HEK293 (cell line): ENCODE measurements around the gene NAGLU.

Experiments used
- BCL11B ChIP-seq: fragments of 450-650 bp; formaldehyde crosslinking; IDR thresholded peaks from 2 replicates; pipeline ENCODE4 v1.5.1; 2016; ENCODE audit warnings: low read depth, missing biosample characterization, missing genetic modification characterization
- GLI2 ChIP-seq: fragments of 450-650 bp; formaldehyde crosslinking; IDR thresholded peaks from 2 replicates; pipeline ENCODE4; 2017; ENCODE audit warnings: missing biosample characterization, missing genetic modification characterization, low read depth, borderline replicate concordance
- GLIS1 ChIP-seq: fragments of 450-650 bp; formaldehyde crosslinking; IDR thresholded peaks from 2 replicates; pipeline ENCODE4 v1.5.1; 2016; ENCODE audit warnings: missing biosample characterization, missing genetic modification characterization
- HIC1 ChIP-seq: fragments of 450-650 bp; formaldehyde crosslinking; IDR thresholded peaks from 2 replicates; pipeline ENCODE4 v1.5.1; 2016; ENCODE audit warnings: missing biosample characterization, missing genetic modification characterization
- PATZ1 ChIP-seq: fragments of 450-650 bp; formaldehyde crosslinking; IDR thresholded peaks from 2 replicates; pipeline ENCODE4 v1.5.1; 2016; ENCODE audit warnings: missing biosample characterization, missing genetic modification characterization
- SP3 ChIP-seq: fragments of 450-650 bp; formaldehyde crosslinking; IDR thresholded peaks from 2 replicates; pipeline ENCODE4 v1.5.1; 2016; ENCODE audit warnings: missing biosample characterization, missing genetic modification characterization
- TCF7L2 ChIP-seq: IDR thresholded peaks from 2 replicates; pipeline ENCODE4 v1.6.1; 2011; ENCODE audit warnings: low read depth, mild to moderate bottlenecking, inconsistent platforms, low read length, moderate library complexity, borderline replicate concordance
- TSHZ1 ChIP-seq: fragments of 450-650 bp; formaldehyde crosslinking; IDR thresholded peaks from 2 replicates; pipeline ENCODE4 v1.5.1; 2016; ENCODE audit warnings: missing biosample characterization, missing genetic modification characterization, borderline replicate concordance
- ZBTB48 ChIP-seq: fragments of 450-650 bp; formaldehyde crosslinking; IDR thresholded peaks from 2 replicates; pipeline ENCODE4 v1.5.1; 2016; ENCODE audit warnings: missing biosample characterization, missing genetic modification characterization
- ZBTB8A ChIP-seq: fragments of 450-650 bp; formaldehyde crosslinking; IDR thresholded peaks from 2 replicates; pipeline ENCODE4 v1.5.1; 2016; ENCODE audit warnings: missing biosample characterization, missing genetic modification characterization
- ZFP69B ChIP-seq: fragments of 450-650 bp; formaldehyde crosslinking; IDR thresholded peaks from 2 replicates; pipeline ENCODE4 v1.5.1; 2016; ENCODE audit warnings: missing biosample characterization, missing genetic modification characterization
- ZNF133 ChIP-seq: fragments of 450-650 bp; formaldehyde crosslinking; IDR thresholded peaks from 2 replicates; pipeline ENCODE4 v1.5.1; 2016; ENCODE audit warnings: missing biosample characterization, missing genetic modification characterization
- ZNF18 ChIP-seq: fragments of 450-650 bp; formaldehyde crosslinking; IDR thresholded peaks from 2 replicates; pipeline ENCODE4 v1.5.1; 2016; ENCODE audit warnings: missing biosample characterization, missing genetic modification characterization
- ZNF223 ChIP-seq: fragments of 450-650 bp; formaldehyde crosslinking; IDR thresholded peaks from 2 replicates; pipeline ENCODE4 v1.5.1; 2016; ENCODE audit warnings: missing biosample characterization, missing genetic modification characterization
- ZNF324 ChIP-seq: fragments of 450-650 bp; formaldehyde crosslinking; IDR thresholded peaks from 2 replicates; pipeline ENCODE4 v1.5.1; 2016; ENCODE audit warnings: missing biosample characterization, missing genetic modification characterization
- ZNF341 ChIP-seq: fragments of 450-650 bp; formaldehyde crosslinking; IDR thresholded peaks from 2 replicates; pipeline ENCODE4; 2016; ENCODE audit warnings: low read depth, missing biosample characterization, missing genetic modification characterization
- ZNF521 ChIP-seq: fragments of 450-650 bp; formaldehyde crosslinking; IDR thresholded peaks from 2 replicates; pipeline ENCODE4 v1.5.1; 2017; ENCODE audit warnings: missing biosample characterization, mild to moderate bottlenecking, missing genetic modification characterization
- ZNF580 ChIP-seq: fragments of 450-650 bp; formaldehyde crosslinking; IDR thresholded peaks from 2 replicates; pipeline ENCODE4 v1.5.1; 2016; ENCODE audit warnings: missing biosample characterization, missing genetic modification characterization
- ZNF600 ChIP-seq: fragments of 450-650 bp; formaldehyde crosslinking; IDR thresholded peaks from 2 replicates; pipeline ENCODE4 v1.5.1; 2016; ENCODE audit warnings: missing biosample characterization, missing genetic modification characterization
- ZNF654 ChIP-seq: fragments of 450-650 bp; formaldehyde crosslinking; IDR thresholded peaks from 2 replicates; pipeline ENCODE4 v1.5.1; 2016; ENCODE audit warnings: low read depth, missing biosample characterization, missing genetic modification characterization
- ZNF664 ChIP-seq: fragments of 450-650 bp; formaldehyde crosslinking; IDR thresholded peaks from 2 replicates; pipeline ENCODE4 v1.5.1; 2016; ENCODE audit warnings: missing biosample characterization, missing genetic modification characterization
- ZNF692 ChIP-seq: fragments of 450-650 bp; formaldehyde crosslinking; IDR thresholded peaks from 2 replicates; pipeline ENCODE4 v1.5.1; 2016; ENCODE audit warnings: missing biosample characterization, missing genetic modification characterization

Gene NAGLU

GRCh38 chr17:42535155-42536047 lies 640 bp upstream of the NAGLU start (continued):
- TF ChIP-seq TSHZ1 (tag by site-specific recombination), result no peak
- no peak for TF ChIP-seq ZNF664 (tag by site-specific recombination)
- peak; percentile 64; the same call in 1 of the 2 replicates for TF ChIP-seq ZFP69B
- TF ChIP-seq PATZ1 (tag by site-specific recombination), result peak; percentile 87; the same call in 1 of the 2 replicates
- TF ChIP-seq ZNF580 (tag by site-specific recombination), result no peak
- peak; percentile 25 for TF ChIP-seq ZBTB8A (tag by site-specific recombination)
- peak; percentile 83 for TF ChIP-seq ZNF600 (tag by site-specific recombination)
- no peak for TF ChIP-seq HIC1 (tag by site-specific recombination)
- TF ChIP-seq ZNF133 (tag by site-specific recombination), result no peak
- TF ChIP-seq ZBTB48 (tag by site-specific recombination), result peak; percentile 99
- TF ChIP-seq ZNF521, result no peak
- TF ChIP-seq ZNF223 (tag by site-specific recombination), result no peak
- no peak; the same call in 1 of the 2 replicates for TF ChIP-seq SP3
- no peak for TF ChIP-seq BCL11B
- TF ChIP-seq ZNF654 (tag by site-specific recombination), result no peak
- peak; percentile 45; the same call in 1 of the 2 replicates for TF ChIP-seq ZNF341
- TF ChIP-seq TCF7L2, result no peak
- TF ChIP-seq GLI2 (tag by site-specific recombination), result no peak
- 0 out of 2 replicates have a peak, but pooled peaks have one; percentile 14 for TF ChIP-seq ZNF692 (tag by site-specific recombination)
- peak; percentile 0; the same call in 1 of the 2 replicates for TF ChIP-seq ZNF324 (tag by site-specific recombination)
- TF ChIP-seq ZNF18 (tag by site-specific recombination), result peak; percentile 21; the same call in 1 of the 2 replicates
- no peak for TF ChIP-seq GLIS1 (tag by site-specific recombination)
